GM13976 (cell line): ENCODE results near the gene LEO1.

ENCODE experiments used
- DNase-seq: peaks from one replicate; pipeline ENCODE4 v3.0.0; 2012; ENCODE audit warnings: low spot score
- in situ Hi-C: fragments of 300-500 bp; cut with MboI; formaldehyde crosslinking; loops from one replicate; pipeline ENCODE4 v1.12.0; 2022; ENCODE audit warnings: low sequenced_read_pairs, mixed read lengths, inconsistent platforms; ENCODE audit not compliant: unreplicated experiment
- TF ChIP-seq, protein P1 (sequence below): IDR thresholded peaks from 2 replicates; pipeline ENCODE4 v1.5.1; 2012; ENCODE audit warnings: borderline replicate concordance, mild to moderate bottlenecking; ENCODE audit not compliant: insufficient read depth; ENCODE audit errors: extremely low read depth, missing control alignments, control extremely low read depth

LEO1 gene

DNA sequence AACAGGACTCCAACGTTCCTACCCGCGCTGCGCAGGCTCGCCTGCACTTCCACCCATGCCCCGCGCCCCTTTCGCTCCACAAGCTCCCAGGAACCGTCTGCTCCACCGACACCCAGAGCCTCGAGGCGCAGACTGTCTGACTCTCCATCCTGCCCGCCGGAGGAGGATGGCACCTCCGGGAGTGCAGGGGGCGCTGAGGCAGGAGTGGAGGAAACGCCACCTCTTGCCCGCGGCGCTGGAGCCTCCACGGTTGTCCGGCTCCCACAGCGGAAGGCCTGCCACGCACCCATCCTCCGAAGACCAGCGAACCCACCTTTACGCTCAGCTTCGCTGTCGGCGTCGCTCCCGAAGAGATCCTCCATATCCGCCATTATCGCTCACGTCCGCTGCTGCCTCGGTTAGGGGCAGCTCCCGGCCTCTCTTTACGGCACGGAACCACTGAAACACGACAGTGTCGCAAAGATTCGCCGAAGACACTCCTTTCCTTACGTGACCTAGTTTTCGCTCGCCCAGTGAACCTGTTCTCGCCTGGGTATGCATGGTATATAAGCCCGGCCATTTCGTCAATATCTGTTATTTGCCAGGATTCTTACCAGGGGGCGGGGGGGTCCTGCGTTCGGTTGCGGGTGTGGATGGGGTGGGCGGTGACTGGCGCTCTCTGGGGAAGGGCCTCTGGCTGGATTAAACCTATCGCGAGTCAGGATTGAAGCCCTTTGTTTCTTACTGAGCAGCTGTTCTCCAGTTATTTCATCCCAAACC lies at the start of gene LEO1:
TSS of gene LEO1 (minus strand) at position 404 of the 759 bp plus-strand sequence. CDS start at position 371, 33 bp downstream.
- DNase-seq = peak; percentile 96
- TF ChIP-seq, protein P1, sequence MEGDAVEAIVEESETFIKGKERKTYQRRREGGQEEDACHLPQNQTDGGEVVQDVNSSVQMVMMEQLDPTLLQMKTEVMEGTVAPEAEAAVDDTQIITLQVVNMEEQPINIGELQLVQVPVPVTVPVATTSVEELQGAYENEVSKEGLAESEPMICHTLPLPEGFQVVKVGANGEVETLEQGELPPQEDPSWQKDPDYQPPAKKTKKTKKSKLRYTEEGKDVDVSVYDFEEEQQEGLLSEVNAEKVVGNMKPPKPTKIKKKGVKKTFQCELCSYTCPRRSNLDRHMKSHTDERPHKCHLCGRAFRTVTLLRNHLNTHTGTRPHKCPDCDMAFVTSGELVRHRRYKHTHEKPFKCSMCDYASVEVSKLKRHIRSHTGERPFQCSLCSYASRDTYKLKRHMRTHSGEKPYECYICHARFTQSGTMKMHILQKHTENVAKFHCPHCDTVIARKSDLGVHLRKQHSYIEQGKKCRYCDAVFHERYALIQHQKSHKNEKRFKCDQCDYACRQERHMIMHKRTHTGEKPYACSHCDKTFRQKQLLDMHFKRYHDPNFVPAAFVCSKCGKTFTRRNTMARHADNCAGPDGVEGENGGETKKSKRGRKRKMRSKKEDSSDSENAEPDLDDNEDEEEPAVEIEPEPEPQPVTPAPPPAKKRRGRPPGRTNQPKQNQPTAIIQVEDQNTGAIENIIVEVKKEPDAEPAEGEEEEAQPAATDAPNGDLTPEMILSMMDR = peak; percentile 44
- in situ Hi-C loops = loop anchor here (10.0 kb wide), 1 partner anchor 253 kb away; no protein-coding TSS in a partner anchor

DNA sequence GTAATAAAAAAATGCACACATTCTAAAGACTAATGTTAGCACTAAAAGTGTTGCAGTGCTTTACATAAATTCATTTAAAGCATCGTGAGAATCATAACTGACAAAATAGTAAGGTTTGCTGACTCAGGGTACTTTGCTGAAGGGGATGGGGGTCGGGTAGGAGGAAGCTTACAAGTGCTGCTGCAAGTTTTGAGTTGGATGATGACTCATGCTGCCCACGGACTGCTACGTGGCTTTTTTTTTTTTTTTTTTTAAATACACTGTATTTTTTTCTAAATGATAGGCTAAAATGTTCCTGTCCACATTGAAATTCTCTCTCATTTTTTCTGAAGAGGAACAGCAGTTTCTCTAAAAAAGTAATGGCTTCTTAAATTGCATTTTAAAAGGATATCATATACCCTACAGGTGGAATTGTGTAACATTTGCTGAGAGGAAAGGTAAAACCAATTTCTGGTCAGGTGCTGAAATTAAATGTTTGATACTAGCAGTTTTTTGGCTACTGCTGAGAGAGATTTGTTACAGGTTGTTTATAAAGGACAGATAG lies 49.6 kb upstream of the LEO1 start:
- in situ Hi-C loops = no loop called here
- TF ChIP-seq, protein P1 = no peak
- peak; percentile 78 for DNase-seq

DNA sequence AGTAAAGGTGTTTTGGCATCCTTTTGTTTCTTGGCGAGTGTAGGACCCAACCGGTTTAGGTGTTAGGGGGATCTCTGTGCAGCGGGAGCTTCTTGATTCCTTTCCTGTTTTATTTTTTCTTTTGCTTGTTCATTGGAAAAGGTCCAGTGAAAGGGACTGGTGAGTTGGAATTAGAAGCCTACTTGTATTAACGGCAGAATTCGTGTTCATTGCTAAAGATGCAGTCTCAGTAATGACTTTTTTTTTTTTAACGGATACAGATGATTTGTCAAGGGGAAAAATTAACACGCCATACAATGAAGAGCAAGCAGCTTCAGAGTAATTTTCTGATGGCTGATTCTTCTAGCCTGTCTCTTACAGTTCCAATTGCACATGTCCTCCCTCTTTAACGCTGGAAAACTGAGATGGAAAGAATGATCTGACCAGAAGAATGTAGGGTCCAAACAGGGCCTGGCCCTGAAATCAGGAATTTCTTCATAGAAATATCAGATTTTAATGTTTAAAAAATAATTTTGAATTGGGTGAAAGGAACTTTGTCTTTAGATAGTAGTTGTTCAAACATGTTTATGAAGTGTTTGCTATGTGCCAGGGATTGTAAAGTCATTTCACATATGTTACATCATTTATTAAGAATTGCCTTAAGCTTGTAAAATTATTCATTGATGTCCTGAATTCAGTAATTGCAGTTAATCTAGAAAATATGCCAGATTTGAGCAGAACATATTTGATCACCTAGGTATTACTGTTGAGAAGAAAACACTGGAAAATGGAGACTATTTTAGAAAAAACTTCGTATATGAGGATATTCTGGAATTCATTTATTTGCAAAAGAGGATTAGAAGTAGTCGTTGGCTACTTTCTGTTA lies 48.9 kb upstream of the LEO1 start:
- TF ChIP-seq, protein P1 = no peak

DNA sequence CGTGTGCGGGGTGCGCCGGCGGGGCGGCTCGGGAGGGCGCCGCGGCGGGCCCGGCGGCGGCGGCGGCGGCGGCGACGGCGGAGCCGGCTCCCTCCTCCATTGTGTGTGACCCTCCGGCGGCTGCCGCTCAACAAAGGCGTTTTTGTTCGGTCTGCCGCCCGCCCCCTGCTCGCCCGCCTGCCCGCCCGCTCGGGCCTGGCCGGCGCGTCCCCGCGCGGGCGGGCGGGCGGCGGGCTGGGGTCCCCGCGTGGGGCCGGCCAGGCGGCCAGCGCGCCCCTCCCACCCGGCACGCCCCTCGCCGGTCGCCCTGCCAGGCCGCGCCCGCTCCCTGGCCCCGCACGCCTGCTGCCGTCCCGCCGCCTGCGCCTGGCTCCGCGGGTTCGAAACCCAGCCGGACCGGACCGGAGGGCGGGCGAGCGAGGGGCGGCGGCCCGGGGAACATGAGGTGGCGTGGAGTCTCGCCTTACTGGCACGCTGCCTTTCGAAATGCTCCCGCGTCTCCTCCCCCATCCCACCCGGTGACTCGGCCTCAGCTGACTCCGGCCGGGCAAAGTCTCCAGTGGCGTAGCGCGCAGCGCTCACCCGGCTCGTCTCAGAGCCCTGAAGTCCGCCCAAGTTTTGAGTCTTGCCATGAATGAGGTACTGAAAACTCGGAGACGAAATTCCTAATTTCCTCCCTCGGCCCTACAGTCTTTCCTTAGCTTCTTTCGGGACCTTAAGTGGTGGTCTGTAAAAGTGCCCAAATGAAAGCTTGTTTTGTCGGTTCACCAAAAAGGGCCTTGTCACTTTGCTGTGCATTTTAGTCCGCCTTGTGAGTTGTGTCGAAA lies 48.0 kb upstream of the LEO1 start:
- DNase-seq = peak; percentile 76
- in situ Hi-C loops = no loop called here
- TF ChIP-seq, protein P1 = no peak

More for the DNA sequence above, 48.9 kb upstream of the LEO1 start:
- DNase-seq = no peak
- in situ Hi-C loops = no loop called here

DNA sequence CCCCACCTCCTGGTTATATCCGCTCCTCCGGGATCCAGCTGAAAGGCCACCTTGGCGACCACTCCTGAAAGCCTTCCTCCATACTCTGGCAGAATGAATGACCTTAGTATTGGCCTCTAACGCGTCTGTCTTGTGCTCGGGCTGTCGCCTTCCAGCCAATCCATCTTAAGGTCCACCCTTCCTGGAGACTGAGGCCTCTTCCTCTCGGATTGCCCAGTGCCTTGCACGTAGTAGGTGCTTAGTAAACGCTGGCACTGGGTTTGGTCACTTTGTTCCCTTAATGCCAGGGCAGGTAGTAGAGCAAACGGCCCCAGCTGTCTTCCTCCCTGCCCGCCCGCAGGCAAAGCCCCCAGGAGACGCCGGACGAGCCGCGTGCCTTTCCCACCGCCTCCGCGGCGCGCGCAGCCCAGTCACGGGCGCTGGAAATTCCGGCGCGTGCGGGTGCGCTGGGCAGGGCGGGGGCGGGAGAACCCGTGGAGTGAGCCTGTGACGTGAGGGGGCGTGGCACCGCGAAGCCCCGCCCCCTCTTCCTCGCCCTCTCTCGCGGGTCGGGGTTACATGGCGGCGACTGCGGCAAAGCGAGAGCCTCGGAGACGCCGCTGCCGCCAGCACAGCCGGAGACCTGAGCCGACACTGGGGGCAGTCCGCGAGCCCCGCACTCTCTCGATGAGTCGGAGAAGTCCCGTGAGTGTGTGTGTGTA lies 47.3 kb upstream of the LEO1 start, which contains the start of gene MAPK6:
TSS of gene MAPK6 (plus strand) at position 527 of the 701 bp plus-strand sequence. CDS start 27,242 bp downstream, outside the sequence.
- DNase-seq = peak; percentile 98
- TF ChIP-seq, protein P1 = no peak
- in situ Hi-C loops = no loop called here
